HG02642 (cell line): Measurements from ENCODE around the gene AMZ1.
"Not testable (repeated sequence)": the region's sequence is repeated elsewhere in the genome, so short reads cannot be mapped to it uniquely, and the experiment has no call there.

Experiments
- ATAC-seq: cut with Tn5 transposase; IDR thresholded peaks from one replicate; pipeline ENCODE4 v1.9.1; 2021; ENCODE audit warnings: mild to moderate bottlenecking; ENCODE audit not compliant: unreplicated experiment, poor library complexity

AMZ1 gene

DNA sequence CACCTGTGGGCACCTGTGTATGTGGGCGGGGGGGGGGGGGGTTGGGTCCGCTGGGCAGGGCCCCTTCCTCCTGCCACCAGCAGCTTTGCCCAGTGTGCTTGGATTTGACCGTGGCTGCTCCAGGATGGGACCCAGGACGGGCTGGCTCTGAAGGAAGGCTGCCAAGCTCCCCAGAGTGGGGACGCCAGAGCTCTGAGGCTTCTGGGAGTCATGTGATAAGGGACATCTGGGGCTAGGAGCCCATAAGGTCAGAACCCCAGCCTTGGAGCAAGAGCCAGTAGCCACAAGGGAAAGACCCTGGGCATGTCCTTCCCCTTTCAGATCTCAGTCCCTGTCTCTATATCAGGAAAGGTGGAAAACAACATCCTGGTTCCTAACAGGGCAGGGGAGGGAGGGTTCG is 21.8 kb upstream of the AMZ1 start:
- no peak for ATAC-seq

DNA sequence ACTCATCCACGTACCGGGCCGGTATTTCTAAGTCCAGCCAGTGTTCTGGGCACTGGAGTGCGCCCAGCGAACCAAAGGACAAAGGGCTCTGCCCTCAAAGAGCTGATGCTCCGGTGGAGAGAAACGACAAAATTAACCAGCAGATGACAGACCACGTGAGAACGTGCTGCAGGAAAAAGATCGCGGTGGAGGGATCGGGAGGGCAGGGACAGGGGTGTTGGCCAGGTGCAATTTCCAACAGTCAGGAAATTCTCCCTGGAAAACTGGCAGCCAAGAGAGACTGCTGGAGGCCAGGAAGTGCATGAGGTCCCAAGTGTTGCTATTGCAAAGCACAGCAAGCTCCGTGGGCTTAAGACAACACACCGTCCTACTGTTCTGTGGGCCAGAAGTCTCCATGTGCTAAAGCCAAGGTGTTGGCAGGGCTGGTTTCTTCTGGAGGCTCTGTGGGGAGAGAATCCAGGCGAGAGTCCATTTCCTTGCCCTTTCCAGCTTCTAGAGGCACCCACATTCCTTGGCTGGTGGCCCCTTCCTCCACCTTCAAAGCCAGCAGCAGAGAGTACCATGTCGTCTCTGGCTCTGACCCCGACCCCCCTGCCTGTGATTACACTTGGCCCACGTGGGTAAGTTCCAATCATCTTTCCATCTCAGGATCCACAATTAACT is 21.3 kb upstream of the AMZ1 start:
- no peak for ATAC-seq

DNA sequence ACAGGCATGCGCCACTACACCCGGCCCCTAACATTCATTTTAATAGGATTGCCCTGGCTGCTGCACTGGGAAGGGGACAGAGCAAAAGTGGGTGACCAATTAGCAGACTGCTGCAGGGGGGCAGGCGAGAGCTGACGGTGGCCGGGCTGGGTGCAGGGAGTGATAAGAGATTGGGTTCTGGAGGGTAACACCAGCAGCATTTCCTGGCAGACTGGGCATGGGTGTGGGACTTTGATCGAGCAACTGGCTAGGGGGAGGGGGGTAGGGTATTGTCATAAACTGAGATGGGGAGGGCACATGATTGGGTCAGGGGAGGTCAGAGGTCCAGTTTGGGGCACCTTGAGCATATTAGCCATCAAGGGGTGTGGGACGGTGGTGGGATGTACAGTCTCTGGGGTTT is 20.2 kb upstream of the AMZ1 start:
- no peak for ATAC-seq

DNA sequence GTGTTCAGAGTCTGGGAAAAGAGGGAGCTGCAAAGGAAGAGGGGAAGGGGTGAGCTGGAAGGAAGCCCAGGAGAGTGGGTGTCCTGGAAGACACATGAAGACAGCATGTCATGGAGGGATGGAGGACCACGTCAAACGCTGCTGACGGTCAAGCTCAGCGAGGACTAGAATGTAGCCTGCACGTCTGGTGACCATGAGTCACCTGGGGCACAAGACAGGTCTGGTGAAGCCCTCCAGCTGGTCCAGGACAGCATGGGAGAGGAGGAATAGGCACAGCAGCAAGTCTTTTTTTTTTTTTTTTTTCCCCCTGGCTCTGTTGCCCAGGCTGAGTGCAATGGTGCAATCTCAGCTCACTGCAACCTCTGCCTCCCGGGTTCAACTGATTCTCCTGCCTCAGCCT is 19.6 kb upstream of the AMZ1 start:
- ATAC-seq, result no peak

DNA sequence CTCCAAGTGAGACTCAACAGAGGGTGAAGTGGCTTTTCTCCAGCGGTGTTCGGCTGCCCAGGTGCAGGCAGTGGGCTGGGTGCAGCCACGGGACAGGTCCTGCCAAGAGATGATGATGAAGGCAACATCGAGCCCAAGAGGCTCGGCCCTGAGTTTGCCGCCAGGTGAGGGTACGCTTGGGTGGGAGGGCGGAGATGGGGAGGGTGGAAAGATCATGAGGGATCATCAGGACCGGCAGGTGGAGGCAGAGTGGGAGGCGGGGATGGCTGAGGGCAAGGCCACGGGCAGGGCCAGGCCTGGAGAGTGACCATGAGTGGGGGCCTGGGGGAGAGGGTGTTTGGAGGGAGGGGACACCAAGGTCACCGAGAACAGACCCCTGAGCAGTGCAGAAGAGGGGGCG is 17.8 kb upstream of the AMZ1 start:
- no peak for ATAC-seq

DNA sequence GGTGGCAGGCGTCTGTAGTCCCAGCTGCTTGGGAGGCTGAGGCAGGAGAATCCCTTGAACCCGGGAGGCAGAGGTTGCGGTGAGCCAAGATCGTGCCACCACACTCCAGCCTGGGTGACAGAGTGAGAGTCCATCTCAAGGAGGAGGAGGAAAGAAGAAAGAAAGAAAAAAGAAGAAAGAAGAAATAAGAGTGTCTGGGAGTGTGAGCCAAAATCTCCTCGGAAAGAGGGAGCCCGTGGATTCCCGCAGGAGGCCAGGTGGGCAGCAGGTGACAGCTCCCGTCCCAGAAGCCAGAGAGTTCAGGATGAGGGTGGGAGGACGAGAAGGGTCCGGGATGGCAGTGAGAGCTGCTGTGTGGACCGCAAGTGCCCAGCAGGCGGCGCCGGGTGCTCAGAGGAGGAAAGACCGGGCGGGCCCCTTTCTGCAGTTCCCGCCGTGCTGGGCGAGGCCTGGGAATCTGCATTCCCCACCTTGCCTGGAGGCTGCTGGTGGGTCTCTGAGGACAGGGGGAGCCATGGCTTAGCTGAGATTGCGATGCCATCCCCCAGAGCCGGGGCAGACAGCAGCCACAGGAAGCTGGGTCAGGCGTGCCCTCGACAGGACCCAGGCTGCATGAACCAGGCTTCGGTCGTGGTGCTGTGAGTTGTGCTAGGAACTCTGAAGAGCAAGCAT is 17.1 kb upstream of the AMZ1 start:
- peak; percentile 66 for ATAC-seq

DNA sequence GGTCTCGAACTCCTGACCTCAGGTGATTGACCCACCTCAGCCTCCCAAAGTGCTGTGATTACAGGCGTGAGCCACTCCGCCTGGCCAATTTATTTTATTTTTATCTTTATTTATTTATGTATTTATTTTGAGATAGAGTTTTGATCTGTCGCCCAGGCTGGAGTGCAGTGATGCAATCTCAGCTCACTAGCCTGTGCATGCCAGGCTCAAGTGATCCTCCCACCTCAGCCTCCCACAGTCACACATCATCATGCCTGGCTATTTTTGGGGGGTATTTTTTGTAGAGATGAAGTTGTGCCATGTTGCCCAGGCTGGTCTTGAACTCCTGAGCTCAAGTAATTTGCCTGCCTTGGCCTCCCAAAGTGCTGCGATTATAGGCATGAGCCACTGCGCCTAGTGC is 14.8 kb upstream of the AMZ1 start:
- ATAC-seq, result not testable (repeated sequence)

DNA sequence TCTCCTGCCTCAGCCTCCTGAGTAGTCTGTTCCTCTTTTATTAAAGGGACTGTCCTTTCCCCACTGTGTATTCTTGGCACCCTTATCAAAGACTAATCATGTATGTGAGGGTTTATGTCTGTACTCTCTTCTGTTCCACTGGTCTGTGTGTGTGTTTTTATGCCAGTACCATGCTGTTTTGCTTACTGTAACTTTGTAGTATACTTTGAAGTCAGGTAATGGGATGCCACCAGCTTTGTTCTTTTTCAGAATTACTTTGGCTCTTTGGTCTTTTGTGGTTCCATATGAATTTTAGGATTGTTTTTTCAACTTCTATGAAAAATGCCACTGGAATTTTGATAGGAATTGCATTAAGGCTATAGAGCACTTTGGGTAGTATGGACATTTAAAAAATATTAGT is 14.1 kb upstream of the AMZ1 start:
- ATAC-seq, result no peak

DNA sequence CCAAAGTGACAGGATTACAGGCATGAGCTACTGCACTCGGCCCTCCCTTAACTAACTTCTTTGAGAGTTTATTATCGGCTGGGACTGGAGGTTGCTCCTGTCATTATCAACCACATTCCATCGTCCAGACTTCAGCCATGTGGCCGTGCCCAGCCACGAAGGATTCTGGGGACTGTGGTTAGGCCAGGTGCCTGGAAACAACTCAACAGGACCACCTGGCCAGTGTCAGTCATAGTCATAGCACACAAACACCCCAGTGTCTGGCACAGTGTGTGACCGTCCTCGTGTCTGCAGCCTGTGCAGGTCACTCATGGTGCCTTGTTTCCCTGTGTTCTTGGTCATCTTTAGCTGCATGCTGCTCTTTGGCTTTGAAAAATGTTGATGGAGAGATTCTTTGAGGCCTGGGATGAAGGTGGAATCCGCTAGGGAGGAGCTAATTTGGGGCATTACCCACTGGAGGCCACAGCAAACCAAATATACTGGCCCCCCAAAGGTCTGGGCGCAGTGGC is 12.7 kb upstream of the AMZ1 start:
- ATAC-seq, result no peak

DNA sequence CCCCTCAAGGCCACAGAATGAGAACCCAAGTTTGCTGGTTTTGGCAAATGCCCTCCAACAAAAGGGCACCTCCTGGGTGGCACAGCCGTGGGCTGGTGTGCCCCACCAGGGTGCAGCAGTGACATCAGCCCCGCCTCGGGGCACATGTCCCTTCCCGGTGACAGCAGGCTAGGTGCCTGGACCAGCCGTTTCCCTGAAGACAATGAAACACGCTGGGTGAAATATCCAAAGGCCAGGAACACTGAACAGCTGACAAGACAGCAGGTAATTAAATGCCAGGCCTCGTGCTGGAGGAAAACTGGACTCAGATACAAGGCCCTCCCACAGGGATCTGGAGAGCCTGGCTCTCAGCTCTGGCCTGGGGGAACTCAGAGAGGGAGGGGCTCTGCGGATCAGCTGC is 11.4 kb upstream of the AMZ1 start:
- not testable (repeated sequence) for ATAC-seq

DNA sequence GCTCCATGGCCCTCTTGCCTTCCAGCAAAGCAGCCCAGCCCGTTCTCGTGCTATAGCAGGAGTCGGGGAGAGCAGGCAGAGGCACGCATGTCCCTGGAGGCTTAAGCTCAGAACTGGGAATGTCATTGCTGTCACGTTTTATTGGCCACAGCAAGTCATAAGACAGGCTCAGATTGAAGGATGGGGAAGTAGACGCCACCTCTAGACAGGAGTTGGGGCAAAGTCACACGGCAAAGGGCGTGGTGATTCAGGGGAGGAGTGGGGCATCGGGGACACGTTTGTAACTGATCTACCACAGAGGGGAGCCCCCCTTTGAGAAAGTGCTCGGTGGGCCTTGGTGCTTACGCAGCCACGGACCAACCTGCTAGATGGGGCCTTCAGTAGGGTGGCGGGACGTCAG is 9.5 kb upstream of the AMZ1 start:
- ATAC-seq, result not testable (repeated sequence)

DNA sequence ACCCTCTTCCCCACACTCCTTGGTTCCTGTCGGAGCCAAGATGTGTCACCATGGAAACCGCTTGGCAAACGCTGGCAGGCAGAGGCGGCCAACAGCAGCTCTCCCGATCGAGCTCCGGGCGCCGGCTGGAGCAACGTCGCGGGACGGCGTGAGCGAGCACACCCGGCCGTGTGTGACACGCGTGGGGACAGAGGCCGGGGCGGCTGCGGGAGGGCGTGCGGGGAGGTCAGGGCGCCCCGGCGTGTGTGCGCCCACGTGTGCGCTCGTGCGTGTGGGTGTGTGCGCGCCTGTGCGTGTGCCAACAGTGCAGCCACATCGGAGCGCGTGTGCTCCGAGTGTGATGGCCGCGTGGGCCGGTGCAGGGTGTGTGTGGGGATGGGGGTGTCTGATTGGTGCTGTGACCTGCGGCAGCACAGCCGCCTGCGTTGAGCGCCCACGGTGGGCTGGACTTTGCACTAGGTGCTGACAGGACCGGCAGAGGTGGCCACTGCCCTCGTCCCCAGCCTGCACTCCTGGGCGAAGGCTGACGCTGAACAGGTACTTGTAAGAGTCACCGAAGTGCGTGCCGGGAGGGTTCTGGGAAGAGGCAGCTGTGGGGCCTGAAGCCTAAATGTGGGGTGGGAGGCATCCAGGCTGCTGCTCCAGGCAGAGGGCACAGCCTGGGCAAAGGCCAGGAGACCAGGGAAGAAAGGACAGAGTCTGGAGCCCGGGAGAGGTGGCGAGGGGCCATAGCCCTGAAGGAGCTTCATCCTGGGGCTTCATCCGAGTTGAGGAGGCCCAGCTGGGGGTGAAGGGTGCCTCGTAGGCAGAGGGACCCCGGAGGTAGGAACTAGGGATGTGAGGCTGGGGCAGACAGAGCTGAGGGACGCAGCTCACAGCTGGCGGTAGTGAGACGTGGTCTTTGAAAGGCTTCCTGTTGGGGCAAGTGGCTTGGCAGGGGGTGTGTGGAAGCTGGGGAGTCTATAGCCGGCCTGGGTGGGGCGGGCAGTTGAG is 8.6 kb upstream of the AMZ1 start:
- ATAC-seq, result not testable (repeated sequence)

DNA sequence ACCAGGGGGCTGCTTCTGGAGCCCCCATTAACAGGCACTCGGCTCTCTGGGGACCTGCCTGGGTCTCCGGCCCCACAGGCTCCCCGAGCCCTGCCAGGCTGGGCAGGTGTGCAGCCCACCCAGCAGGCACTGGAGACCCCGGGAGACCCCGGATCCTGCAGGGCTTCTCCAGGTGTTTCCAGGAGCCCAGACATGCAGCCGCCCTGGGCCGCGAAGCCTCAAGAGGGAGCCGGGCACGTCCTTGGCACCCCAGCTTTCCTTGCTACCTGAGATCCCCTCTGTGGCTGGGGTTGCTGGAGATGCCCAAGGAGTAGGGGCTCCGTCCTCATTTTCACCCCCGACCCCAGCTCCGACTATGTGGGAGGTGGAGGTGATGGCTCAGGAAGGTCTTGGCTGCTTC is 7.7 kb upstream of the AMZ1 start:
- no peak for ATAC-seq

DNA sequence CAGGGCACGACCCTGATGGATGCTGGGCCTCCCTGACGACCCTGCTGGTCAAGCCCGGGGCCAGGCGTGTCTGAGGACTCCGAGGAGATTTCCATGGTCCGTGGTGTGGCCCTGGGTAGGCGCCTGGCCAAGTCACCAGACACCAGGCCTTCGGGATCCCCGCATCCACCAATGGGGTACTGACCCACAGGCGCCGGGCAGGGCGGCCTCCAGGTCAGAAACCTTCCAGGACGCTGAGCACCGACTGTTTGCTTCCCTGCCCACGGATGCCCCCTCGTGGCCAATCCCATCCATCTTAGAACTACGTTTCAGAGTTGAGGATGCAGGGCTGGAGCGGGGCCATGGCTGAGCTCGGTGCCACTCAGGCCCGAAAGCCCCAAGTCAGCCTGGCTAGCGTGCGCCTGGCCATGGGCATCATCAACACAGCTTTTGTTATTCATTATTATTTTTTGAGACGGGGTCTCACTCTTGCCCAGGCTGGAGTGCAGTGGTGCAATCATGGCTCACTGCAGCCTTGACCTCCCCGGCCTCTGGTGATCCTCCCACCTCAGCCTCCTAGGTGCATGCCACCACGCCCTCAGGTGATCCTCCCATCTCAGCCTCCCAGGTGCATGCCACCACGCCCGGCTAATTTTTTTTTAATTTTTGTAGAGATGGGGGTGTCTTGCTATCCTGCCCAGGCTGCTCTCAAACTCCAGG is 7.1 kb upstream of the AMZ1 start:
- no peak for ATAC-seq

DNA sequence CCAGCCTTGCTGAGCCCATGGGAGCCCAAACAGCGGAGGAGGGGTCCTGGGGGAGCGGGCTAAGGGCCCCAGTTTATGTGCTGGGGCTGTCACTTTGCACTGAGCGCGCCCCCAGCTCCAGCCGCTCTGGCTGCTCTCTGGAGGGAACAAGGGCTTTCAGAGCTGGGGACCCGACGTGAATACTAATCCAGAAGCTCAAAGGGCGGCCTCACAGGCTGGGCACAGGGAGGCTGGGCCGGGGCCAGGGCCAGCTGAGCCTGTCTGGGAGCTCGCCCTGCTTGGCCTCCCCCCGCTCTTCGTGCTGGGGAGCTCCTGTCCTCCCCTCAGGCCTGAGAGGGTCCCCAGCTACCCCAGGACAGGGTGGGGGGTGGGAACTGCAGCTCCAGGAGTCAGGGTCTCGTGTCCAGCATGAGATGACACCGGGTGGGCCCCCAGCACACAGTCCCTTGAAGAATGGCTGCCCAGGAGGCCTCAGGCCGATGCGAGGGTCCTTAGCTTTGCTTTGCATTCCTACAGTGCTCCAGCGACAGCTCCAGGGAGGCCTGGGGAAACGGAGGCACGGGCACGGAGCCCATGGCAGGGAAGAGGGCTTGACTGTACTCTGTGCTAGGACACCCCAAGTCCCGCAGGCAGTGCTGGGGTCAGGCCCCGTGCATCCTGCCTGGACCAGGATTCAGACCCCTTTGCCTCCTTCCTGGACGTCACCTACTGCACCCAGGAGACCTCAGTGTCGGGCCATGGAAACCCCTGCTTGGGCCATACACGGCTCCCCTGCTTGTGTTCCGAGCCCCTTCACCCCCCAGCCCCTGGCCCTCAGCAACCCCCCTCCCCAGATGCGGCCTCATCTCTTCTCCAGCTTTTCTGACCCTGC is 5.8 kb upstream of the AMZ1 start:
- ATAC-seq, result no peak

DNA sequence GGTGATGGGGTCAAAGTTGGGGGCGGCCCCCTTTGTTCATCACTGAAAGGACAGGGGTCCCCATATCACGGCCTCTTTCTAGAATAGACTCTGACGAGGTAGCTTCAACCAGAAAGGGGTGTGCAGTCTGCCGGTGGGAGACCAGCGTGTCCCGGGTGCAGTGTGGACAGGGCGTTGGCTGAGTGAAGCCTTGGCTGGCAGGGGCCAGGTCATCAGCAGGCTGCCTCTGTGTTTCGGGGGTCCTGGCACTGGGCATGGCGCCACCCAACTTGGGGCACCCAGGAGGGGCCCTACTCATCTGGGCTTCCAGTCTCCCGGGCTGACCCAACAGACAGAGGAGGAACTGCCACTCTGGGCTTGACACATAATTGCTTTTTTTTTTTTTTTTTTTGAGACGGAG is 3.5 kb upstream of the AMZ1 start:
- ATAC-seq, result no peak

DNA sequence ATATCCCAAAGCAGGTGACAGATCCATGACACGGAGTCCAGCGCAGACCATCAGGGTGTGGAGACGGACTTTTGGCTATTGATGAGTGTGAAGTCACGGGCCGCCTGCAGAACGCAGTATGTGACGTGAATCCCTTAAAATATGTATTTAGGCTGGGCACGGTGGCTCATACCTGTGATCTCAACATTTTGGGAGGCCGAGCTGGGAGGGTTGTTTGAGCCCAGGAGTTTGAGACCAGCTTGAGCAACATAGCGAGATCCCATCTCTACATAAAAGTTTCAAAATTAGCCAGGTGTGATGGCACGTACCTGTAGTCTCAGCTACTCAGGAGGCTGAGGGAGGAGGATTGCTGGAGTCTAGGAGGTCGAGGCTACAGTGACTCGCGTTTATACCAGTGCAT is 1.9 kb upstream of the AMZ1 start:
- ATAC-seq, result no peak

DNA sequence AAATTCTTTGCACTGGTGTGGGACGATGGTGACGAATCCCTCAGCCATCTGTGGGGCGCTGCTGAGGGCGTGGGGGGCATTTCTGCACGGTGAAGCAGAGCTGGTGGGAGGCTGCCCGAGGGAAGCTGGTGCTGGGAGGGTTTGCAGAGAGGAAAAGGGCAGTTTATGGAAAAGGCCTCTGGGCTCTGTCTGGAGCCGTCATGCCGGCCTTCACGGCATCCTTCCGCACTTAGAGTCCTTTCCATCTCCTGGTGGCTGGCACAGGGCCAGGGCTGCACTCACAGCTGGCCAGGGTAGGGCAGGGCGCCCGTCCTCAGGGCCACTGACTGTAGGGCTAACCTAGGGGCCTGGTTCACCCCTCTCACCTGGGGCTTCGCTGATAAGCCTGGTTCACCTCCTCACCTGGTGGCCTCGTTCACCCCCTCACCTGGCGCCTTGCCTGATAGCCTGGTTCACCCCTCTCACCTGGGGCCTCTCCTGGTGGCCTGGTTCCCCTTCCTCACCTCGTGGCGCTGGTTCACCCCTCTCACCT is 598 bp upstream of the AMZ1 start:
- no peak for ATAC-seq
